Mesenteric fat pad (tissue), 1 donor: Measurements from ENCODE around the gene FBXO47. TPM values are rescaled to one million over a fixed set of nuclear protein-coding genes. Genes with fewer than 3 reads are reported as not detected.
"Not testable (repeated sequence)": the region's sequence is repeated elsewhere in the genome, so short reads cannot be mapped to it uniquely, and the experiment has no call there.

Experiments used
- DNase-seq: peaks from one replicate; pipeline ENCODE4 v3.0.0-alpha.2; 2020; ENCODE audit warnings: low spot score
- total RNA-seq: library from RNA; stranded (reverse); fragmentation: NEBNext Ultra II Directional; extraction: Animal tissue kit (Norgen Biotek cat#: 25700); gene quantifications from one replicate; pipeline ENCODE4 v1.2.1, GENCODE V29; 2021
- donor health status: DM: yes; HTN: yes; CAD: no.

The FBXO47 gene
- total RNA-seq, 1 donor from 2014 or later: not detected

DNA sequence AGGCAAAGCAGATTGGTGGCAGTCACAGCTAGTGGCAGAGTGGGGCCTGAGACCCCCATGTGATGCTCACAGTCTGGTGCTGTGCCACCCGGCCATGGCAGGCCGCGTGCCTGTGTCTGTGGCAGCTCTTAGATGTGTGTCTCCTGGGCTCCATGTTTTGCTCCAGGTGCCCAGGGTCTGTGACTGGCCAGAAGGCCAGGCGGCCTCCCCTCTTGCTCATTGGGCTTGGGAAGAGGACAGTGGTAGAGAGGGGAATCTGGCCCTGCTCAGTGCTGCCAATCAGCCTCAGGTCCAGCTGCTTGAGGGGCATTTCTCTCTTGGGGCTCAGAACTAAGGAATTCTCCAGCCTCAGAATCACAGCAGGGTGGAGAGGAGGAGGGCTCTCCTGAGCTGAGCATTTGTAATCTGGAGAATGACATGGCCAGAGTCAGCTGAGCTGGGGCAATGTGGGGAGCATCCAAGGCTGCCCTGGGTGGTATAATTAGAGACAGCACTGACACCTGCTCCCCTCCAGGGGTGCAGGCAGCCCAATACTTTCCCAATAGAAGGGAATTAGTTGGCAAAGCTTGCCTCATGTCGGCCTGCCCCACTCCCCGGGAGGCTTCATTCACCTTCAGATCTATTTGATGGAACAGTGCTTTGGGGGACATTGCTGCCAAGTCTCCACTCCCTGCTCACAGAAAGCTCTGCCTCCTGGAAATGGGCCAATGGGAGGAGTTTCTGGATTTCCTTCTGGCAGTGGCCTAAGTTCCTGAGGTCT is 44.5 kb downstream of the FBXO47 start:
- DNase-seq: no peak

DNA sequence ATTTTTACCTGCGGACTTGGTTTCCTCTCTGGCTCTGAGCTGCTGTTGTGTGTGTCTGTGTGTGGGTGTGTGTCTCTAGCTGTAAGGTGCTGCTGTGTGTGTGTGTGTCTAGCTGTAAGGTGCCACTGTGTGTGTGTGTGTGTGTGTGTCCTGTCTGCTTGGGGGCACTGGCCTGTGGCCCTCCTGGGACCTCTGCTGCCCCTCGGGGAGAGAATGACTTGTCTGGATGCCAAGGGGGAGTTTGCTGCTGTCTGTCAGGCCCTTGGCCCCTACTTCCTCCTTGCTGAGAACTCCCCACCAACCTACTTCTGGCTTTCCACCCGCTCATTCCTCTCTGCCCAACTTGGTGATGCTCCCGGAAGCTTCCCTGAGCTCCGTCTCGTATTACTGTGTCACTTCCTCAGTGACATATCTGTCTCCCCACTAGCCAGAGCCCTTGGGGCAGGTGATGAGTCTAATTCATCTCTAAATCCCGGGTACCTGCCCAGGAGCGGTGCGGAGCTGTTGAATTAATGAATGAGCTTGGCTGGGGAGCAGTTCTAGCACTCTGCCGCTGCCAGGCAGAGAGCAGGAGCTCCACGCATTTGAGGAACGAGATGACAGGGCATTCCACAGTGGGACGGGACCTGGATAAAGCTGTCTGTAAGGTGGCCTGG is 45.3 kb downstream of the FBXO47 start:
- no peak for DNase-seq

DNA sequence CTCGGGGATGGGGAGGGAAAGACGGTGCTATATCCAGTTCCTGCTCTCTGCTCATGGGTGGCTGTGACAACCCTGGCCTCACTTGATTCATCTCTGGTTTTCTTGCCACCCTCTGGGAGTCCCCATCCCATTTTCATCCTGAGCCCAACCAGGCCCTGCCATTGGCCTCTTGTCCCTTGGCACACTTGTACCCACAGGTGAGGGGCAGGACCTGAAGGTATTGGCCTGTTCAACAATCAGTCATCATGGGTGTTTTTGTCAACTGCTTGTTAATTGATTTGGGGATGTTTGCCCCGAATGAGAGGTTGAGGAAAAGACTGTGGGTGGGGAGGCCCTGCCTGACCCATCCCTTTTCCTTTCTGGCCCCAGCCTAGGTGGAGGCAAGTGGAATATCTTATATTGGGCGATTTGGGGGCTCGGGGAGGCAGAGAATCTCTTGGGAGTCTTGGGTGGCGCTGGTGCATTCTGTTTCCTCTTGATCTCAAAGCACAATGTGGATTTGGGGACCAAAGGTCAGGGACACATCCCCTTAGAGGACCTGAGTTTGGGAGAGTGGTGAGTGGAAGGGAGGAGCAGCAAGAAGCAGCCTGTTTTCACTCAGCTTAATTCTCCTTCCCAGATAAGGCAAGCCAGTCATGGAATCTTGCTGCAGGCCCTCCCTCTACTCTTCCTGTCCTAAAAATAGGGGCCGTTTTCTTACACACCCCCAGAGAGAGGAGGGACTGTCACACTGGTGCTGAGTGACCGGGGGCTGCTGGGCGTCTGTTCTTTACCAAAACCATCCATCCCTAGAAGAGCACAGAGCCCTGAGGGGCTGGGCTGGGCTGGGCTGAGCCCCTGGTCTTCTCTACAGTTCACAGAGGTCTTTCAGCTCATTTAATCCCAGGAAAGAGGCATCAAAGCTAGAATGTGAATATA is 46.6 kb downstream of the FBXO47 start:
- peak; percentile 71 for DNase-seq

DNA sequence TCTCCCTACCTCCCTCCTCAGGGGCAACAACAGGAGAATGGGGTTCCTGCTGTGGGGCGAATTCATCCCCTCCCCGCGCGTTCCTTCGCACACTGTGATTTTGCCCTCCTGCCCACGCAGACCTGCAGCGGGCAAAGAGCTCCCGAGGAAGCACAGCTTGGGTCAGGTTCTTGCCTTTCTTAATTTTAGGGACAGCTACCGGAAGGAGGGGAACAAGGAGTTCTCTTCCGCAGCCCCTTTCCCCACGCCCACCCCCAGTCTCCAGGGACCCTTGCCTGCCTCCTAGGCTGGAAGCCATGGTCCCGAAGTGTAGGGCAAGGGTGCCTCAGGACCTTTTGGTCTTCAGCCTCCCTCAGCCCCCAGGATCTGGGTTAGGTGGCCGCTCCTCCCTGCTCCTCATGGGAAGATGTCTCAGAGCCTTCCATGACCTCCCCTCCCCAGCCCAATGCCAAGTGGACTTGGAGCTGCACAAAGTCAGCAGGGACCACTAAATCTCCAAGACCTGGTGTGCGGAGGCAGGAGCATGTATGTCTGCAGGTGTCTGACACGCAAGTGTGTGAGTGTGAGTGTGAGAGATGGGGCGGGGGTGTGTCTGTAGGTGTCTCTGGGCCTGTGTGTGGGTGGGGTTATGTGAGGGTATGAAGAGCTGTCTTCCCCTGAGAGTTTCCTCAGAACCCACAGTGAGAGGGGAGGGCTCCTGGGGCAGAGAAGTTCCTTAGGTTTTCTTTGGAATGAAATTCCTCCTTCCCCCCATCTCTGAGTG is 47.7 kb downstream of the FBXO47 start:
- DNase-seq: no peak

DNA sequence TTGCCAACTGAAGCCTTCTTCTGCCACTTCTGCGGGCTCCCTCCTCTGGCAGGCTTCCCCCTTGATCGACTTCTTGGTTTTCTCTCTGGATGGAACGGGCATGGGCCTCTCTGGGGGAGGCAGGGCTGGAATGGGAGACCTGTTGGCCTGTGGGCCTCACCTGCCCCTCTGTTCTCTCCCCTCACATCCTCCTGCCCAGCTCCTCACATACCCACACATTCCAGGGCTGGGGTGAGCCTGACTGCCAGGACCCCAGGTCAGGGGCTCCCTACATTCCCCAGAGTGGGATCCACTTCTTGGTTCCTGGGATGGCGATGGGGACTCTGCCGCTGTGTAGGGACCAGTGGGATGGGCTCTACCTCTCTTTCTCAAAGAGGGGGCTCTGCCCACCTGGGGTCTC is 48.3 kb downstream of the FBXO47 start:
- peak; percentile 57 for DNase-seq

DNA sequence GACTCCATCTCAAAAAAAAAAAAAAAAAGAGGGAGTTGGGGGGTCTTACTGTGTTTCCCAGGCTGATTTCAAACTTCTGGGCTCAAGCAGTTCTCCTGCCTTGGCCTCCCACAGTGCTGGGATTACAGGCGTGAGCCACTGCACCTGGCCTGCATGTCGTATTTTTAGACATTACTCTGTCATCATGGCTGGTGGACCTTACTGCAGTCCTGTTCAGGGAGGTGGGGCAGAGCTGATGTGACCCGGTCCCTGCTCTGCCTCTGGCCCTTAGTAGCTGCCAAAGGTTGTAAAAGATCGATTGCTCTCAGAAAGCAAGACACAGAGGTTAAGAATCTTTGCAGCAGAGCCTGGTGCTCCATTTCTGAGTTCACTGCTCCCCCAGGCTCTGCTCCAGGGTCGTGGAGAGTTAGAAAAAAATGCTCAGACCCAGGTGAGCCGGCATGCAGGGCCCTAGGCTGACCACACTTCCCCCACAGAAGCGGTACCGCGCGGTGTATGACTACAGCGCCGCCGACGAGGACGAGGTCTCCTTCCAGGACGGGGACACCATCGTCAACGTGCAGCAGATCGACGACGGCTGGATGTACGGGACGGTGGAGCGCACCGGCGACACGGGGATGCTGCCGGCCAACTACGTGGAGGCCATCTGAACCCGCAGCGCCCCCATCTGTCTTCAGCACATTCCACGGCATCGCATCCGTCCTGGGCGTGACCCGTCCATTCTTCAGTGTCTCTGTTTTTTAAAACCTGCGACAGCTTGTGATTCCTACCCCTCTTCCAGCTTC is 48.9 kb downstream of the FBXO47 start:
- peak; percentile 82 for DNase-seq

DNA sequence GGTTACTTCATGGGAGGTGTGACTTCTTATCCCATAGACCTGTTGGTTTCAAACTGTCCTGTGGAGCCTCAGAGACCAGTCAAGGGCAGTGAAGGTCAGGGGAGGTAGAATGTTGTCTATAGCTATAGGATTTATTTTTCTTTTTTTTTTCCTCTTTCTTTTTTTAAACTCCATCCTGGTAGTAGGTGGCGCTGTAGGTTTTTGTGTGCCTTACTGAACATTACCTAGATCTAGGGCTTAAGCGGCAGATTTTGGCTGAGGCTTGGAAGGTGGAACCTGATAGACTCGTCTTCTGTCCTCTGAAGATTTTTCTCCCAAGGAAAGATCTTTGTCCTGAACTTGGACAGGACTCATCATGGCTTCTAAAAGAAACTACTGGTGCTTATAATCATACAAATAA is 49.9 kb downstream of the FBXO47 start:
- no peak for DNase-seq

DNA sequence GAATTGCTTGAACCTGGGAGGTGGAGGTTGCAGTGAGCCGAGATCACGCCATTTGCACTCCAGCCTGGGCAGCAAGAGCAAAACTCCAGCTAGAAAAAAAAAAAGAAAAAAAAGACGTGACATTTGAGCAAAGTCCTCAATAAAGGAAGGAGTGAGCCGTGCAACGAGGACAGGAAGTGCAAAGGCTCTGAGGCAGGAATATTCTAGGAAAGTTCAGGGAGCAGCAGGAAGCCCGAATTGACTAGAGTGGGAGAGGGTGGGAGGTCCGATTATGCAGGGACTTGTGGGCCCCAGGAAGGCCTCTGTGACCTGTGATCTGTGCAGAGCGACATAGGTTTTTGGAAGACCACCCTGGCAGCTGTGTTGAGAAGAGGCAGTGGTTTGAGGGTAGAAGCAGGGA is 50.4 kb downstream of the FBXO47 start:
- peak; percentile 43 for DNase-seq

DNA sequence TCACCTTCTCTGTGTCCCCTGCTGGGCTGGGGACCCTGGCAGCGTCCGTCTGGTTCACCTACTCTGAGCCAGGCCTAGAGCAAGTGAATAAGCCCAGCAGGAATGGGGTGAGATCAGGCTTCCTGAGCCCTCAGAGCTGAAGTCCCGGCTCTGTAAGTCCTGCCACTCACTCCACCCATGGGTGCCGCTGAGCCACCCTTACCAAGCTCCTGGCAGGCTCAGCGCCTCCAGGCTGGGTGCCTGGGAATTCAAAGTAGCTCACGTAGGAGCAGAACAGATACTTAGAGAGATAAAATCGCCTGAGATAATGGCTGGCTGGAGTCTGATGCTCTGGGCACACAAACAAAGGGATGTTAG is 51.6 kb downstream of the FBXO47 start:
- DNase-seq: peak; percentile 59

DNA sequence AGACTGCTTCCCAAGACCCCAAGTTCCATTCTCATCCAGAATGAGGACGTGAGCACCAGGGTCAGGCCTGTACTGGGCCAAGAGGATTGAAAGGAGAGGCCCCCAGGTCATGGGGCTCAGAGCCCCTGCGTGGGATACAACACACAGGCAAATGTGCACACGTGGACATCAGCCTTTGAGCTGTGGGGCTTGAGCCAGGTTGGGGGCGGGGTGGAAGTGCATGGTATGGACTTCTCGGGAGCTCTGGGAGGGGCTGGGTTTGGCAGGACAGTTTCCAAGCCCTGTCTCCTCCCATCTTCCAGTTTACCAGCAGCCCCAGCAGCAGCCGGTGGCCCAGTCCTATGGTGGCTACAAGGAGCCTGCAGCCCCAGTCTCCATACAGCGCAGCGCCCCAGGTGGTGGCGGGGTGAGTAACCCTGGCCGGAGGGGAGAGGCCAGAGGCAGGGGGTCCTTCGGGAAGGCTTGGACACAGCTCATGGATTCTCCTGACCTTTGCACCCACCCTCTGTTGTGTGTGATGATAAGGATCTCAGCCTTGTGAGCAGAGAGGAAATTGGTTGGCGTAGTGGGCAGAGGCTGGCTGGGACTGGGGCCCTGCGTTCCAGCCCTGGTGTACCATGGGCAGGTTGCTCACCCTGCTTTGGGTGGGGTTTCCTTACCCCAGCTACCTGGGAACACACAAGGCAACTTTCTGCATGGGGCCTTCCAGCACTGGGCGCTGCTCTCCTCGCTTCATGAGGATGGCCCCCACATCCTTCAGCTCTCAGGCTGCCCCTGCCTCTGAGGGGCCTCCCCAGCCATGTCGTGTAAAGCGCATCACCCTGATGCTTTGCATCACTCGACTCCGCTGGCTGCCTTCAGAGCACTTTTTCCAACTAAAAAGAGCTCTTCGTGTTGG is 52.2 kb downstream of the FBXO47 start:
- DNase-seq: peak; percentile 82

DNA sequence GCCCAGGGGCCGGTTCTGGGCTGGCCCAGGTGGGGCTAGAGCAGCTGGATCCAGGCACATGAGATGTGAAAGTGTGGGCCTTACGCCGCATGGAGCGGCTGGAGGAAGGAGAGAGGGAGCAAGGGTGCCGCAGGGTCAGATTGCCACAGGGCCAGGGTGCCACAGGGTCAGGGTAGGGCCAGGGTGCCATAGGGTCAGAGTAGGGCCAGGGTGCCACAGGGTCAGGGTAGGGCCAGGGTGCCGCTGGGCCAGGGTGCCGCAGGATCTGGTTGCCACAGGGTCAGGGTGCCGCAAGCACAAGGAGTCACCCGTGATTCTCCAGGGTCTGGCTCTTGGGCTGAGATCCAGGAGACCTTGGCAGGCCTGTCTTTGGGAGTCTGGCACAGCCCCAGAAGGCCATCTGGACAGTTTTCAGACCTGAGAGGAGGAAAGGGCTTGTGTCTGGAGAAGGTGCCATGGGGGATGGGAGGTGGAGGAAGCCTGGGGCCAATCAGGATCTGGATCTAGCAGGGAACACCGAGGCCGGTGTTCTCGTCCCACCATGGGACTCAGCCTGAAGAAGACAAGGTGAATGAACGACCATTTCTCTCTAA is 54.9 kb downstream of the FBXO47 start:
- peak; percentile 89 for DNase-seq

DNA sequence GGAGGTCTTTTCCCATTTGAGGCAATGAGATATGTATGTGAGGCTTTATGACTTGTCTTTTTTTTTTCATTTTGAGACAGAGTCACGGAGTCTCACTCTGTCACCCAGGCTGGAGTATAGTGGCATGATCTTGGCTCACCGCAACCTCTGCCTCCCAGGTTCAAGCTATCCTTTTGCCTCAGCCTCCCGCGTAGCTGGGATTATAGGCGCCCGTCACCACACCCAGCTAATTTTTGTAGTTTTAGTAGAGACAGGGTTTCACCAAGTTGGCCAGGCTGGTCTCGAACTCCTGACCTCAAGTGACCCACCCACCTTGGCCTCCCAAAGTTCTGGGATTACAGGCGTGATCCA is 55.5 kb downstream of the FBXO47 start:
- DNase-seq: not testable (repeated sequence)

DNA sequence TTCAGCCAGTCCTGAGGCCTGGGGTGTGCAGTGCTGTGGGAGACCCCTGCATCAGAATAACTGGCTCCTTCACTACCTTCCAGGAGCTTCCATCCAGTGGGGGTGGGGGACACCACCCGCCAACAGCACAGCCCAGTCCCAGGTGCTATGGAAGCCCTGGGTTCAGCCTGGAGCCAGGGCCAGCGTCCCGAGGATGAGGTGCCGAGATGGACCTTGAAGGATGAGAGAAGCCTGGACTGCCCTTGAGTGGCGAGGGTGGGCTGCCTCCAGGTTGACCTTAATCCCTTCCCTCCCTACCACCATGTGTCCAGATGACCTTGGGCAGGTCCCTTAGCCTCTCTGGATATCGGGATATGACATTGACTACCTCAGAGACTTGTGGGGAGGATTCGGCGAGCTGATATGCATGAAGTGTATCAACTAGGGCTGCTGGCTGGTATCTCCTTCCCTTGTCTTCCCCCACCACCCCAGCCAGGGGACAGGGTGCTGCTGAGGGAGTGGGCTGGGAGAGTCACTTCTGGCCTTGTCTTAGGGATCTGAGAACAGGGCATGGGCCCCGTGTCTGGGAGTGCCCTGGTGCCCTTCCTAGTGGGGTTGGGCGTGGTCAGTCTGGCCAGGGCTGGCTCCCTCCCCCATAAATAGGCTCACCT is 56.0 kb downstream of the FBXO47 start:
- DNase-seq: peak; percentile 76

DNA sequence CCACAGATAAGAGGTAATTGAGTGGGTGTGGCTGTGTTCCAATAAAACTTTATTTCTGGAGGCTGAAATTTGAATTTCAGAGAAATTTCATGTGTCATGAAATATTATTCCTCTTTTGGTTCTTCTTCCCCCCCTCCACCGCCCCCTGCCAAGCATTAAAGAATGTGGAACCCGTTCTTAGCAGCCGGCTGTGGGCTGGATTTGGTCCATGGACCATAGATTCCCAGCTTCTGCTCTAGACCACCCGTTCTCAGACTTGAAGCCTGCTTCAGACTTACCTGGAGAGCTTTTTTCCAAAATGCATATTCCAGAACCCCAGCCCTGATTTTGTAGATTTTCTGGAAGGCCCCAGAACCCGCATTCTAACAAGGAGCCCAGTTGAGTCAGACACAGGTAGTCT is 56.9 kb downstream of the FBXO47 start:
- peak; percentile 33 for DNase-seq

DNA sequence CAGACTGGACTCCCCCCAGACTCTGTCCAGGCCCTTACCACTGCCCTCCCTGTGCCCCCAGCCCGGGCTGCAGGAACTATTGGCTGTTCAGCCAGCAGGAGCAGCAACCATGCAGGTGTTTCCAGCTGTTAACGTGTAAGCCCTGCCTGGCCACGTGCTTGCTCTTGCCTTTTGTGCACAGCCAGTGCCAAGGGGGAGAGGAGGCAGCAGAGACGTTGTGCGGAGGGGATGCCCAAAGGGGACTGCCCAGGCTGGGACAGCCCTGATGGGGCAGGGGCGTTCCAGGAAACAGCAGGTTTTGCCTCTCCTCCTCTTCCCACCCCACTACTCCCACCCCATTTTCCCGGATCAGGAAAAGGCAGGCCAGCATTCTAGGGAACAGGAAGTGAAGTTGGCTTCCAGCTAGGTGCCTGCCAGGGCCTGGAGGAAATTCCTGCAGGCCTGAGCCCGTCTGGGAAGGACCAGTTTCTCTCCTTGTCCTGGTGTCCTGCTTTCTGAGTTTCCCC is 58.5 kb downstream of the FBXO47 start:
- no peak for DNase-seq

DNA sequence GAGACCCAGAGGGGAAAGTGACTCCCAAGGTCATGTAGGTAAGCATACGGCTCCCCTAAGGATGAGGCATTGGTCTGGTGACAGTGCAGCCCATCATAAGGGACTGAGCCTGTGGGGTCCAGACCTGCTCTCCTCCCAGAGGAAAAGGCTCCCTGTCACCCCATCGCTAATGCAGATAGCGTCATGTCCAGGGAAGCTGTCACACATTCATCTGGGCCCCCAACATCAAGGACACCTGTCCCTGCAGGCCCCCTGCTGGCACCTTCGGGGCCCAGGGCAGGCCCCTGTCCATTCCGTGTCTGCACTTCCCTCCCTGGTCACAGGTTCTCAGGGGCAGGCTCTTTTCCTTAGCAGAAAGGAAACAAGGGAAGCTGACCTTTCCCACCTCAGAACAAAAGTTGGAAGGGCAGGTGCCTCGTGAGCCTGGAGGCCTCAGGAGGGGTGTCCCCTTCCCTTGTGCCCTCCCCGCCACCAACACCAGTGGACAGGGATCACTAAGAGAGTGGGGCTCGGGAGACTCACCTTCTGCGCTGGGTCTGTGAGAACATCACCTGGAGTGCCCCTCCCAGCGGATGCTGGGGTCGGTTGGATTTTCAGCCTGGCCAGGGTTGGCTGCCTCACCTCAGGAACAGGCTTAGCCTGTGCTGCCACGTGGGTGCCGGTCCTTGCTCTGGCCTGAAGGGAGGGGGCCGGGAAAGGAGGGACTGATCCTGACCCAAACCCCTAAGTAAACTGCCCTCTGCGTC is 59.1 kb downstream of the FBXO47 start:
- DNase-seq: no peak

DNA sequence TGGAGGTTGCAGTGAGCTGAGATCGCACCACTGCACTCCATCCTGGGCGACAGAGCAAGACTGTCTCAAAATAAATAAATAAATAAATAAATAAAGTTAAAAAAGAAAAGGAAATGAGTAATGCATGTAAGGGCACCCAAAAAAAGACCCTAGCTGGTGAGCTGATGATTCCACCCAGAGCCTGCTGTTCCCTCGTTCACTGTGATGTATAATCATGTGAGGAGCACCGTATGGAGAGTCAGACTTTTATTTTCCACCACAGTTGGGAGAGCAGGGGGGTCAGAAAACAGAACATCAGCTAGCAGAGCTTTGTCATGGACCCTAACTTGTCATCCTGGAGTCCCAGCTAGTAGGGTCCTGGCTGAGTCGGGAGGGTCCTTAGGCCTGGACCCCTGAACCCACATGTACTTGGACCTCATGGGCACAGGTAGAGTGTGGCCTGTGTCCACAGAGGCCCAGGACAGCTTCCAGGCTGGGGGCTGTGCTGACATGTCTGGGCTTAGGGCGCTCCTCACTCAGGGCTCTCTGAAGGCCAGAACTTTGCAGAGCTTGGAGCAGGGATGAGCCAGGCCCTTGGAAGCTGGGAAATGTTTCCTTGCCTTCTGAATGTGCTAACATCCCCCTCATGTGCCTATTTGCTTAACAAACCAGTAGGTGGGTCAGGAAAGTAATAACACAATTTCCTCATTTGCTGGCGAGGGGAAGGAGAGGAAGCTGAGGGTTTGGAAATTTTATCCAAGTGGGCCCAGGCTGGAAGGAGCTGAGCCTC is 60.6 kb downstream of the FBXO47 start:
- DNase-seq: no peak
